NT2/D1 (cell line): ENCODE measurements around the gene TSC2.
"Not testable (repeated sequence)": the region's sequence is repeated elsewhere in the genome, so short reads cannot be mapped to it uniquely, and the experiment has no call there.

Source experiments
- DNase-seq: peaks from one replicate; pipeline ENCODE4 v3.0.0-alpha.2; 2011; ENCODE audit warnings: low read depth, low spot score
- H3K27me3 ChIP-seq: 2 replicates; pipeline ENCODE4 v1.6.0; 2011; ENCODE audit warnings: mild to moderate bottlenecking; ENCODE audit not compliant: insufficient read length, insufficient read depth
- H3K36me3 ChIP-seq: 2 replicates; pipeline ENCODE4 v1.6.1; 2011; ENCODE audit warnings: mild to moderate bottlenecking, low read length, mixed read lengths; ENCODE audit not compliant: insufficient read depth, insufficient read length
- H3K4me1 ChIP-seq: 2 replicates; pipeline ENCODE4 v1.5.1; 2011; ENCODE audit not compliant: insufficient read depth, insufficient read length
- H3K4me3 ChIP-seq: 2 replicates; pipeline ENCODE4 v1.5.1; 2011; ENCODE audit warnings: low read depth; ENCODE audit not compliant: insufficient read length
- H3K9ac ChIP-seq: 2 replicates; pipeline ENCODE4 v1.6.0; 2011; ENCODE audit warnings: low read depth; ENCODE audit not compliant: insufficient read length
- H3K9me3 ChIP-seq: 2 replicates; pipeline ENCODE4 v1.5.1; 2011; ENCODE audit warnings: mild to moderate bottlenecking, low read length; ENCODE audit not compliant: insufficient read depth
- SUZ12 ChIP-seq: IDR thresholded peaks from 2 replicates; pipeline ENCODE4 v1.6.1; 2011; ENCODE audit not compliant: insufficient read length, insufficient read depth; ENCODE audit errors: extremely low read depth
- YY1 ChIP-seq: IDR thresholded peaks from 2 replicates; pipeline ENCODE4 v1.6.1; 2011; ENCODE audit not compliant: insufficient read length, insufficient read depth
- ZNF274 ChIP-seq: IDR thresholded peaks from 2 replicates; pipeline ENCODE4 v1.6.1; 2011; ENCODE audit warnings: mild to moderate bottlenecking, low read depth, low read length

Gene TSC2

GRCh38 chr16:2033057-2033908, 14.5 kb upstream of the TSC2 start:
- peaks cover 34% of the 10 kb centered on the region for H3K36me3 ChIP-seq
- no peak for DNase-seq
- no peak overlapping the region for H3K4me3 ChIP-seq
- H3K9me3 ChIP-seq = no peaks in the 10 kb centered on the region
- no peaks in the 10 kb centered on the region for H3K27me3 ChIP-seq
- TF ChIP-seq ZNF274 (no peak), SUZ12 (no peak), YY1 (no peak)
- H3K4me1 ChIP-seq = peaks cover 52% of the 10 kb centered on the region
- H3K9ac ChIP-seq = peak overlapping the region; percentile 28

GRCh38 chr16:2033909-2034695, 13.7 kb upstream of the TSC2 start:
- not testable (repeated sequence) for H3K9me3 ChIP-seq, DNase-seq, H3K27me3 ChIP-seq, H3K4me3 ChIP-seq
- Histone ChIP-seq H3K36me3 (peaks cover 39% of the 10 kb centered on the region), H3K9ac (peak overlapping the region; percentile 28), H3K4me1 (peaks cover 52% of the 10 kb centered on the region)

DNA sequence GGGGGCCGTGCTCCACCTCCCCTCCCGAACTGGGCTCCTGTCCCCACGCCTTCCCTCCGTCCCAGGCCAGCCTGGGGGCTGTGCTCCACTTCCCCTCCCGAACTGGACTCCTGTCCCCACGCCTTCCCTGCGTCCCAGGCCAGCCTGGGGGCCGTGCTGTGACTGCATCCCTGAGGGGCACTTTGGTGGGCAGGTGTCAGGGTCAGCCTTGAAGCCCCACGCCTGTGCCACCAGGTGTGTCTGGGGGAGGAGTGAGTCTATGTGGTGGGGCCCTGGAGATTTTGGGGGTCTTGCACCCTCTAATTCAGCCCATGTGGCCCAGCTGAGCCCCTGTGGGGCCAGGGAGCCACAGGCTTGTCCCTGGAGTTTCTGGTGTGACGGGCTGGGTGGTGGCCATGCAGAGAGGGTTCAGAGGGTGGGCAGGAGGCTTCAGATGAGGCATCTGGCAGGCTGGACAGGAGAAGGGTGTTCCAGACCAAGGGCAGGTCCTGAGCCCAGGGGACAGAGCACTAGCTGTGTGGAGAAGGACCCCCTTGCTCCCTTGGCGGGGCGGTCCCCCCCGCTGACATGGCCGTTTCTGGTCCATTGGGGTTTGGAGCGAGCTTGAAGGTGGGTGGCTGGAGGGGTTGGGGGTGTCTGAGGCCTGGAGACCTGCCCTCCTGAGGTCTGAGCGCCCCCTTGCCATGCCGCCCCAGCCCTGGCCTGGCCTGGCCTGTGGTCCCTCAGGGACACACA, 12.9 kb upstream of the TSC2 start:
- no peaks in the 10 kb centered on the region for H3K27me3 ChIP-seq
- no peaks in the 10 kb centered on the region for H3K9me3 ChIP-seq
- peaks cover 57% of the 10 kb centered on the region for H3K4me1 ChIP-seq
- H3K9ac ChIP-seq = peak overlapping the region; percentile 50
- H3K4me3 ChIP-seq = no peak overlapping the region
- peaks cover 38% of the 10 kb centered on the region for H3K36me3 ChIP-seq
- no peak for TF ChIP-seq SUZ12
- no peak for TF ChIP-seq ZNF274
- no peak for TF ChIP-seq YY1
- DNase-seq = no peak

DNA sequence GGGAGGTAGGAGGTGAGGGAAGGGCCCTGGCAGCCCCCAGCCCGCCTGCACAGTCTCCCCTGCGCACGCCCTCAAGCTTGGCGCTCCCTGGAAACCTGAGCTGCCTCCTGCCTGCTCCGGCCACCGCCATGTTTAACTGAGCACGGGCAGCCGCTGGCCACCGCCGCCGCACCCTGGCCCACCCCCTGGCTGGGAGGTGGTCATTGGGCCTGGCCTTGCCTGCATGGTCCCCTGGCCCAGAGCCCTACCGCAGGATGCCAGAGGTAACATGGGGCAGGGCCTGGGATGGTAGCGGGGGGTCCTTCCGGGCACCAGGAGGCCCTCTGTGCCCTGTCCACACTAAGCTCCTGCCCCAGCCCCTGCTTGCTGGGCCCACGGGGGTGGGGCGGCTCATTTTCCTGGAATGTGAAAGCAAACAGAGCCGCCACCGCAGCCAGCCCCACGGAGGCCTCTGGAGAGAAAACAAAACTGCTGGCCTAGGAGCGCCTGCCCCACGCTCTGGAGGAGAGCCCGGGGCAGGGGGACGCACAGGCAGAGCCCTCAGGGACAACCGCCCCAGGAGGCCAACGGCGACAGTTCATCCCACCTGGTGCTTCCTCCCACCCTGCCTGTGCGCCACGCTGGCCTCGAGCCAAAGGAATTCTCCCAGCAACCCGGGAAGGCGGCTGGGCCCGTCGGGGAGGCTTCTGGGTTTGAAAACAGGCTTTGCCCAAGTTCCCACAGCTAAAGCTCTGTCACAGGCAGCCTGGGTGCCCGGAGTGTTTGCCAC, 12.2 kb upstream of the TSC2 start:
- Histone ChIP-seq H3K9me3 (no peaks in the 10 kb centered on the region), H3K4me1 (peaks cover 55% of the 10 kb centered on the region), H3K27me3 (no peaks in the 10 kb centered on the region), H3K4me3 (no peak overlapping the region), H3K9ac (peak overlapping the region; percentile 50), H3K36me3 (peaks cover 37% of the 10 kb centered on the region)
- no peak for DNase-seq
- TF ChIP-seq SUZ12 (no peak), YY1 (no peak)

- no peak for DNase-seq
- H3K27me3 ChIP-seq = no peaks in the 10 kb centered on the region
- peaks cover 54% of the 10 kb centered on the region for H3K4me1 ChIP-seq
- H3K36me3 ChIP-seq = peaks cover 39% of the 10 kb centered on the region
- H3K9me3 ChIP-seq = no peaks in the 10 kb centered on the region
- H3K4me3 ChIP-seq = no peak overlapping the region
- peak overlapping the region; percentile 17 for H3K9ac ChIP-seq
- TF ChIP-seq YY1 = no peak
- TF ChIP-seq ZNF274 = no peak
- TF ChIP-seq SUZ12 = no peak
These were observed 11.4 kb upstream of the TSC2 start for GRCh38 chr16:2036200-2036966.

DNA sequence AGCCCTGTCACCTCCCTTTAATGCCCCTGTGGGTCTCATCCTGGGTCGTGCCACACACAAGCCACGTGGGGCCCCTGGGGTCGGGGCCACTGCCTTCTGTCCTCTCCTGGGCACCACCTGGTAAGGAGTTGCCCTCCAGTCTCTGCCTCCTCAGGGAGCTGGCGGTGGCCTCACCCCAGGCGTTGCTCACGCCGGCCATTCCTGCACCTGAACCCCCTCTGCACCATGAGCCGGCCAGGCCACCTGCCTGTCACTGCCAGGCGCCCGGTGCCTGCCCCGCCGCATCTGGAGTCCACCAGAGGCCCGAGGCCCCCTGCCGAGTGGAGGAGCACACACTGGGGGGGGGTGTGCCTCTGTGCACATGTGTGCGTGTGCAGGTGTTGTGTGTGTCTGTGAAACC, 10.7 kb upstream of the TSC2 start:
- H3K9me3 ChIP-seq = no peaks in the 10 kb centered on the region
- peaks cover 57% of the 10 kb centered on the region for H3K4me1 ChIP-seq
- H3K4me3 ChIP-seq = no peak overlapping the region
- H3K9ac ChIP-seq = no peak overlapping the region
- no peak for DNase-seq
- no peaks in the 10 kb centered on the region for H3K27me3 ChIP-seq
- peaks cover 39% of the 10 kb centered on the region for H3K36me3 ChIP-seq
- TF ChIP-seq ZNF274 = no peak
